ENCODE measurements around the gene NHERF1. TPM values are rescaled to one million over a fixed set of nuclear protein-coding genes. Genes with fewer than 3 reads are reported as not detected.
A peak's percentile ranks its signal among the peaks of the same experiment; 100 is the strongest.

NHERF1 gene
- total and polyA plus RNA-seq, 7 experiments from 2014 or later = 93.1 to 393 (median 165) TPM

DNA sequence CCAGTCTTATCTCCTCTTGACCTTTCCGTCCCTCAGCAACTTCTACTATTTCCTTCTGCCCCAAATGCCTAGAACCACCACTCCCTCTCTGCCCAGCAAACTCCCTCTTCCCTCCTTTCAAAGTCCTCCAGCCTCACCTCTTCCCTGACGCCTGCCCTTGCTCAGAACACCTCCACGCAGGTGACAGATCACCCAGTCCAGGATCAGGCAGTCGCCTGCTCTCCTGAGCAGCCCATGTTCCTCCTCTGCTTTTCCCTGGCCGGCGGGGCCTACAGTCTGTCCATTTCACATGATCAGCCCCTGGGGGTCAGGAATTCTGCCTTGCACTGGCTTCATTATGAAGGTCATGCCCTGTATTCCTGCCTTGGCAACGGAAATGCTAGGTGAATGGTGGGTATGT lies 36.1 kb upstream of the NHERF1 start:
- ChIA-PET CTCF (no interaction called here), POLR2A (interaction anchor here (0.6 kb wide), 1 partner anchor 701 kb away, joined by 3 read pairs; no protein-coding TSS in a partner anchor)
- H3K9me3 Mint-ChIP-seq = no peaks in the 10 kb centered on the region
- H3K9me3 ChIP-seq (ENCODE audit: control insufficient read depth in 2 of 3, low read length in 3 of 3) = no peaks in the 10 kb centered on the region
- intact Hi-C loops (cut with micrococcal nuclease) = no loop called here
- peaks cover 0 to 5% of the 10 kb centered on the region in 2 donors for H3K4me1 ChIP-seq (ENCODE audit: control insufficient read depth in 2 of 2, insufficient read depth in 2 of 2, low read length in 2 of 2)
- no peaks in the 10 kb centered on the region for H3K27me3 ChIP-seq (ENCODE audit: control insufficient read depth in 2 of 2, insufficient read depth in 2 of 2, low read length in 2 of 2)
- H3K27ac ChIP-seq (ENCODE audit: low read depth, low read length) = no peak overlapping the region
- no peak overlapping the region for H3K27ac Mint-ChIP-seq
- no peaks in the 10 kb centered on the region for H3K36me3 ChIP-seq (ENCODE audit: control insufficient read depth in 2 of 3, insufficient read depth in 3 of 3, low read length in 3 of 3)
- peak; percentile 26 for ATAC-seq
- H3K36me3 Mint-ChIP-seq = no peaks in the 10 kb centered on the region
- no peak for DNase-seq
- H3K4me1 Mint-ChIP-seq = peaks cover 8 to 20% (median 9%) of the 10 kb centered on the region in 7 donors
- H3K4me3 ChIP-seq (ENCODE audit: low read length) = no peak overlapping the region
- peak overlapping the region in 2 of 10 donors; percentile 4 to 69 for H3K4me3 Mint-ChIP-seq
- H3K27me3 Mint-ChIP-seq = peaks cover 4 to 42% (median 13%) of the 10 kb centered on the region in 5 donors

- Mint-ChIP-seq H3K27me3 (peaks cover 4 to 44% (median 13%) of the 10 kb centered on the region in 5 donors), H3K27ac (no peak within 1 kb of the TSS), H3K4me1 (peaks cover 8 to 20% (median 9%) of the 10 kb centered on the region in 7 donors), H3K36me3 (no peaks in the 10 kb centered on the region), H3K4me3 (peak within 1 kb of the TSS in 2 of 10 donors; percentile 4 to 69), H3K9me3 (no peaks in the 10 kb centered on the region)
- intact Hi-C loops (cut with micrococcal nuclease) = no loop called here
- no peak within 1 kb of the TSS for H3K27ac ChIP-seq (ENCODE audit: low read depth, low read length)
- POLR2A ChIA-PET = no interaction called here
- CTCF ChIA-PET = no interaction called here
- H3K27me3 ChIP-seq (ENCODE audit: control insufficient read depth in 2 of 2, insufficient read depth in 2 of 2, low read length in 2 of 2) = no peaks in the 10 kb centered on the region
- ATAC-seq (peak; percentile 87), DNase-seq (no peak)
- no peak within 1 kb of the TSS for H3K4me3 ChIP-seq (ENCODE audit: low read length)
- H3K36me3 ChIP-seq (ENCODE audit: control insufficient read depth in 2 of 3, insufficient read depth in 3 of 3, low read length in 3 of 3) = no peaks in the 10 kb centered on the region
- H3K9me3 ChIP-seq (ENCODE audit: control insufficient read depth in 2 of 3, low read length in 3 of 3) = no peaks in the 10 kb centered on the region
- H3K4me1 ChIP-seq (ENCODE audit: control insufficient read depth in 2 of 2, insufficient read depth in 2 of 2, low read length in 2 of 2) = peaks cover 0 to 5% of the 10 kb centered on the region in 2 donors
Measured at GRCh38 chr17:74712756-74713155, 35.7 kb upstream of the NHERF1 start, which contains the start of gene CD300LF. CD300LF (minus strand) TSS chr17:74712923; CDS start chr17:74712866, 57 bp downstream.

- Histone ChIP-seq H3K4me3 (ENCODE audit: low read length) (no peak overlapping the region), H3K4me1 (ENCODE audit: control insufficient read depth in 2 of 2, insufficient read depth in 2 of 2, low read length in 2 of 2) (peaks cover 0 to 5% of the 10 kb centered on the region in 2 donors), H3K27me3 (ENCODE audit: control insufficient read depth in 2 of 2, insufficient read depth in 2 of 2, low read length in 2 of 2) (no peaks in the 10 kb centered on the region), H3K27ac (ENCODE audit: low read depth, low read length) (no peak overlapping the region), H3K36me3 (ENCODE audit: control insufficient read depth in 2 of 3, insufficient read depth in 3 of 3, low read length in 3 of 3) (no peaks in the 10 kb centered on the region), H3K9me3 (ENCODE audit: control insufficient read depth in 2 of 3, low read length in 3 of 3) (no peaks in the 10 kb centered on the region)
- POLR2A ChIA-PET = no interaction called here
- H3K4me1 Mint-ChIP-seq = peaks cover 8 to 20% (median 9%) of the 10 kb centered on the region in 7 donors
- no peak overlapping the region for H3K27ac Mint-ChIP-seq
- CTCF ChIA-PET = no interaction called here
- H3K27me3 Mint-ChIP-seq = peaks cover 4 to 43% (median 13%) of the 10 kb centered on the region in 5 donors
- DNase-seq (no peak), ATAC-seq (peak; percentile 70)
- H3K36me3 Mint-ChIP-seq = no peaks in the 10 kb centered on the region
- no peaks in the 10 kb centered on the region for H3K9me3 Mint-ChIP-seq
- intact Hi-C loops (cut with micrococcal nuclease) = no loop called here
- H3K4me3 Mint-ChIP-seq = no peak overlapping the region
Measured at GRCh38 chr17:74713171-74713755, 35.2 kb upstream of the NHERF1 start.

- H3K4me1 ChIP-seq (ENCODE audit: control insufficient read depth in 2 of 2, insufficient read depth in 2 of 2, low read length in 2 of 2) = peaks cover 0 to 5% of the 10 kb centered on the region in 2 donors
- ChIA-PET CTCF (interaction anchor here (1.9 kb wide), 1 partner anchor 22 kb away, joined by 5 read pairs; the partner anchor contains the start of gene RAB37), POLR2A (no interaction called here)
- Mint-ChIP-seq H3K27me3 (peaks cover 4 to 56% (median 16%) of the 10 kb centered on the region in 5 donors), H3K4me3 (no peak overlapping the region), H3K9me3 (no peaks in the 10 kb centered on the region), H3K36me3 (no peaks in the 10 kb centered on the region), H3K4me1 (peaks cover 8 to 20% (median 9%) of the 10 kb centered on the region in 7 donors), H3K27ac (no peak overlapping the region)
- no peak for ATAC-seq
- H3K36me3 ChIP-seq (ENCODE audit: control insufficient read depth in 2 of 3, insufficient read depth in 3 of 3, low read length in 3 of 3) = no peaks in the 10 kb centered on the region
- no peak overlapping the region for H3K4me3 ChIP-seq (ENCODE audit: low read length)
- H3K9me3 ChIP-seq (ENCODE audit: control insufficient read depth in 2 of 3, low read length in 3 of 3) = no peaks in the 10 kb centered on the region
- intact Hi-C loops (cut with micrococcal nuclease) = no loop called here
- no peaks in the 10 kb centered on the region for H3K27me3 ChIP-seq (ENCODE audit: control insufficient read depth in 2 of 2, insufficient read depth in 2 of 2, low read length in 2 of 2)
- H3K27ac ChIP-seq (ENCODE audit: low read depth, low read length) = no peak overlapping the region
- DNase-seq = no peak
Measured at GRCh38 chr17:74715144-74715543, 33.3 kb upstream of the NHERF1 start.

- Histone ChIP-seq H3K9me3 (ENCODE audit: control insufficient read depth in 2 of 3, low read length in 3 of 3) (no peaks in the 10 kb centered on the region), H3K4me3 (ENCODE audit: low read length) (no peak overlapping the region), H3K4me1 (ENCODE audit: control insufficient read depth in 2 of 2, insufficient read depth in 2 of 2, low read length in 2 of 2) (no peaks in the 10 kb centered on the region), H3K27ac (ENCODE audit: low read depth, low read length) (no peak overlapping the region), H3K36me3 (ENCODE audit: control insufficient read depth in 2 of 3, insufficient read depth in 3 of 3, low read length in 3 of 3) (no peaks in the 10 kb centered on the region), H3K27me3 (ENCODE audit: control insufficient read depth in 2 of 2, insufficient read depth in 2 of 2, low read length in 2 of 2) (no peaks in the 10 kb centered on the region)
- intact Hi-C loops (cut with micrococcal nuclease) = no loop called here
- Mint-ChIP-seq H3K27me3 (peaks cover 0 to 46% (median 0%) of the 10 kb centered on the region in 5 donors), H3K9me3 (no peaks in the 10 kb centered on the region), H3K36me3 (no peaks in the 10 kb centered on the region), H3K4me3 (no peak overlapping the region), H3K4me1 (peaks cover 0 to 1% (median 0%) of the 10 kb centered on the region in 7 donors), H3K27ac (no peak overlapping the region)
- no peak for ATAC-seq
- DNase-seq = no peak
- ChIA-PET CTCF (interaction anchor here (1.4 kb wide), 1 partner anchor 16 kb away, joined by 5 read pairs; no protein-coding TSS in a partner anchor), POLR2A (no interaction called here)
Measured at GRCh38 chr17:74720506-74720905, 27.9 kb upstream of the NHERF1 start.

GRCh38 chr17:74722782-74723181 lies 25.6 kb upstream of the NHERF1 start:
- Histone ChIP-seq H3K27ac (ENCODE audit: low read depth, low read length) (no peak overlapping the region), H3K4me3 (ENCODE audit: low read length) (no peak overlapping the region), H3K36me3 (ENCODE audit: control insufficient read depth in 2 of 3, insufficient read depth in 3 of 3, low read length in 3 of 3) (no peaks in the 10 kb centered on the region), H3K4me1 (ENCODE audit: control insufficient read depth in 2 of 2, insufficient read depth in 2 of 2, low read length in 2 of 2) (no peaks in the 10 kb centered on the region), H3K9me3 (ENCODE audit: control insufficient read depth in 2 of 3, low read length in 3 of 3) (no peaks in the 10 kb centered on the region), H3K27me3 (ENCODE audit: control insufficient read depth in 2 of 2, insufficient read depth in 2 of 2, low read length in 2 of 2) (no peaks in the 10 kb centered on the region)
- Mint-ChIP-seq H3K27me3 (peaks cover 0 to 33% (median 0%) of the 10 kb centered on the region in 5 donors), H3K4me3 (no peak overlapping the region), H3K9me3 (no peaks in the 10 kb centered on the region), H3K27ac (no peak overlapping the region), H3K4me1 (no peaks in the 10 kb centered on the region), H3K36me3 (no peaks in the 10 kb centered on the region)
- DNase-seq (no peak), ATAC-seq (no peak)
- ChIA-PET CTCF (no interaction called here), POLR2A (no interaction called here)
- intact Hi-C loops (cut with micrococcal nuclease) = no loop called here

- intact Hi-C loops (cut with micrococcal nuclease) = no loop called here
- Histone ChIP-seq H3K4me1 (ENCODE audit: control insufficient read depth in 2 of 2, insufficient read depth in 2 of 2, low read length in 2 of 2) (peaks cover 0 to 6% of the 10 kb centered on the region in 2 donors), H3K4me3 (ENCODE audit: low read length) (no peak overlapping the region), H3K27me3 (ENCODE audit: control insufficient read depth in 2 of 2, insufficient read depth in 2 of 2, low read length in 2 of 2) (no peaks in the 10 kb centered on the region), H3K27ac (ENCODE audit: low read depth, low read length) (no peak overlapping the region), H3K9me3 (ENCODE audit: control insufficient read depth in 2 of 3, low read length in 3 of 3) (no peaks in the 10 kb centered on the region), H3K36me3 (ENCODE audit: control insufficient read depth in 2 of 3, insufficient read depth in 3 of 3, low read length in 3 of 3) (no peaks in the 10 kb centered on the region)
- no peaks in the 10 kb centered on the region for H3K36me3 Mint-ChIP-seq
- ChIA-PET CTCF (no interaction called here), POLR2A (no interaction called here)
- peaks cover 0 to 26% (median 0%) of the 10 kb centered on the region in 5 donors for H3K27me3 Mint-ChIP-seq
- no peak for DNase-seq
- ATAC-seq = no peak
- no peaks in the 10 kb centered on the region for H3K9me3 Mint-ChIP-seq
- no peak overlapping the region for H3K27ac Mint-ChIP-seq
- H3K4me1 Mint-ChIP-seq = no peaks in the 10 kb centered on the region
- no peak overlapping the region for H3K4me3 Mint-ChIP-seq
Measured at GRCh38 chr17:74723891-74724290, 24.5 kb upstream of the NHERF1 start.

Data from naive thymus-derived CD4-positive, alpha-beta T cell (primary cell).